ENCODE measurements around the gene BTD.

BTD gene

DNA sequence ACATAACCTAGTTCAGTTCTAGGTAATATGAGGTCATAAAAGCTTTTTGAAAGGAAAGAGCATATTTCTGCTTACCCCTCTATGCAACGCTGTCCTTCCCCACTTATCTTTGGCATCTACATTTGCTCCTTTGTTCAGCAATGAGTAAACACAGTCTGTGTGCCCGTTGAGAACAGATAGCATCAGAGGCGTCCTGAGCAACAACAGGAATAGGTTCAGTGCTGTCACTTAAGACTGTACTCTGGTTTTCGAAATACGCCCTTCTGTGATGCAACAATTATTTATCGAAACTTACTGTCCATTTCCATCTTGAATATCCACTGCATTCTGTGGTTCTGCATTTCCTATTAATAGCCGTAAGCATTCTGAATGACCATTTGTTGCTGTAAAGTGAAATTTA, 84.4 kb downstream of the BTD start:
- H3K23ac ChIP-seq (ENCODE audit: low read depth, low read length, poor library complexity), result no peak overlapping the region
- H2BK120ac ChIP-seq (ENCODE audit: low read depth, low read length), result no peak overlapping the region
- H3K27me3 ChIP-seq (ENCODE audit: control insufficient read depth in 3 of 3, insufficient read depth in 3 of 3, low read depth in 1 of 3, low read length in 3 of 3), result no peaks in the 10 kb centered on the region
- no peak for DNase-seq (ENCODE audit: low spot score)
- WGBS, 2 donors (ENCODE audit: extremely low coverage in 2 of 2, insufficient read length in 2 of 2, insufficient replicate concordance in 1 of 2), result no CpG with 5 or more reads among the region's 7 CpGs
- no peak overlapping the region for H3K27ac ChIP-seq (replicated peaks; ENCODE audit: low read length)
- H2BK12ac ChIP-seq (ENCODE audit: low read length), result no peak overlapping the region
- H2AK5ac ChIP-seq (ENCODE audit: low read depth, low read length), result no peak overlapping the region
- no peak overlapping the region for H3K18ac ChIP-seq (ENCODE audit: low read length)
- no peak overlapping the region for H2AFZ ChIP-seq (ENCODE audit: low read length)
- H3K4me2 ChIP-seq (ENCODE audit: insufficient read depth, low read length, poor library complexity, severe bottlenecking), result no peak overlapping the region
- no peak overlapping the region for H3K9ac ChIP-seq (ENCODE audit: low read depth, low read length, poor library complexity)
- H3K79me1 ChIP-seq (ENCODE audit: low read depth, low read length), result no peaks in the 10 kb centered on the region
- no peak overlapping the region for H3K4ac ChIP-seq (ENCODE audit: low read length)
- H4K91ac ChIP-seq (ENCODE audit: low read depth, low read length, poor library complexity), result no peak overlapping the region
- no peak overlapping the region for H2BK5ac ChIP-seq (ENCODE audit: low read length)
- H4K8ac ChIP-seq (ENCODE audit: low read depth, low read length), result no peak overlapping the region
- H3K4me3 ChIP-seq (ENCODE audit: low read length in 2 of 2), result no peak overlapping the region
- no peak overlapping the region for H2BK15ac ChIP-seq (ENCODE audit: low read length)
- no peak overlapping the region for H3K14ac ChIP-seq (ENCODE audit: low read length)
- H3K4me1 ChIP-seq (ENCODE audit: control insufficient read depth in 2 of 2, insufficient read depth in 1 of 2, low read depth in 1 of 2, low read length in 2 of 2), result no peaks in the 10 kb centered on the region
- peaks cover 8 to 88% of the 10 kb centered on the region in 2 donors for H3K36me3 ChIP-seq (replicated peaks in 1 of 2; ENCODE audit: control insufficient read depth in 2 of 2, insufficient read depth in 2 of 2, low read length in 2 of 2)
- no peaks in the 10 kb centered on the region for H3K9me3 ChIP-seq (replicated peaks in 1 of 2; ENCODE audit: control insufficient read depth in 2 of 2, insufficient read depth in 1 of 2, low read depth in 1 of 2, low read length in 2 of 2)

DNA sequence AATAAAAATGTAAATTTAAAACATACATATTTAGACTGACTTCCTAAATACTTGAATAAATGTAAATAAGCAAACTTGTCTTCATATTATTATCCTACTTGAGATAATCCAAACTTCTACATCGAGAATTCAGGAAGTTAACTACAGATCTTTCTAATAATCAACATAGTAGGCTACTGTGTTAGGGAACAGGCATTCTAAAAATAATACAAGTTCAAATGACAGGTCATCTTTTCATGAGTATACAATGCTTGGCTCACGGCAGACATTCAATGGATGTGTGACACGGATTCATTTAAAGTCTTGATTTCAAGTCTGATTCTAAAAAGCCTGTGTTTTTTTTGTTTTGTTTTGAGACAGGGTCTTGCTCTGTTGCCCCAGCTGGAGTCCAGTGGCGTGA, 88.7 kb downstream of the BTD start:
- Histone ChIP-seq H3K27ac (replicated peaks; ENCODE audit: low read length) (no peak overlapping the region), H3K79me1 (ENCODE audit: low read depth, low read length) (no peaks in the 10 kb centered on the region), H3K9ac (ENCODE audit: low read depth, low read length, poor library complexity) (no peak overlapping the region), H2BK15ac (ENCODE audit: low read length) (no peak overlapping the region), H2AK5ac (ENCODE audit: low read depth, low read length) (no peak overlapping the region), H3K4me3 (ENCODE audit: low read length in 2 of 2) (no peak overlapping the region), H3K4ac (ENCODE audit: low read length) (no peak overlapping the region), H3K9me3 (replicated peaks in 1 of 2; ENCODE audit: control insufficient read depth in 2 of 2, insufficient read depth in 1 of 2, low read depth in 1 of 2, low read length in 2 of 2) (no peaks in the 10 kb centered on the region), H3K36me3 (replicated peaks in 1 of 2; ENCODE audit: control insufficient read depth in 2 of 2, insufficient read depth in 2 of 2, low read length in 2 of 2) (peaks cover 4 to 81% of the 10 kb centered on the region in 2 donors), H2AFZ (ENCODE audit: low read length) (no peak overlapping the region), H4K8ac (ENCODE audit: low read depth, low read length) (no peak overlapping the region), H3K4me2 (ENCODE audit: insufficient read depth, low read length, poor library complexity, severe bottlenecking) (no peak overlapping the region), H2BK120ac (ENCODE audit: low read depth, low read length) (no peak overlapping the region), H2BK12ac (ENCODE audit: low read length) (no peak overlapping the region), H3K14ac (ENCODE audit: low read length) (no peak overlapping the region), H3K23ac (ENCODE audit: low read depth, low read length, poor library complexity) (no peak overlapping the region), H3K18ac (ENCODE audit: low read length) (no peak overlapping the region), H2BK5ac (ENCODE audit: low read length) (no peak overlapping the region), H4K91ac (ENCODE audit: low read depth, low read length, poor library complexity) (no peak overlapping the region), H3K27me3 (ENCODE audit: control insufficient read depth in 3 of 3, insufficient read depth in 3 of 3, low read depth in 1 of 3, low read length in 3 of 3) (no peaks in the 10 kb centered on the region), H3K4me1 (ENCODE audit: control insufficient read depth in 2 of 2, insufficient read depth in 1 of 2, low read depth in 1 of 2, low read length in 2 of 2) (peaks cover 0 to 2% of the 10 kb centered on the region in 2 donors)
- WGBS, 2 donors (ENCODE audit: extremely low coverage in 2 of 2, insufficient read length in 2 of 2, insufficient replicate concordance in 1 of 2), result no CpG with 5 or more reads among the region's 4 CpGs
- DNase-seq (ENCODE audit: low spot score), result no peak

DNA sequence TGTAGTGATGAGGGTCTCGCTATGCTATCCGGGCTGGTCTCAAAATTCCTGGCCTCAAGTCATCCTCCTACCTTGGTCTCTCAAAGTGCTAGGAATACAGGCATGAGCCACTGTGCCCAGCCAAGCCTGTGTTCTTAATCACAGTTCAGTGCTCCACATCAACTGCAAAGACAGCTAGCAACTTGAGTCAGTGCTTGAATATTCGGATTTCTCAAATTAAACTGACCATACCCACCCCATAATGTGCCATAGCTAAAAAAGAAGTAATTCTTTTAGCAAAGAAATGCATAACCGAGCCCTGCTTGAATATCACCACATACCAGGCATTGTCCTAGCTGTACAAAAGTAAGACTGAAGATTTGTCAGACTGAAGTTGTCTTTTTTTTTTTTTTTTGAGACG, 89.2 kb downstream of the BTD start:
- Histone ChIP-seq H2BK5ac (ENCODE audit: low read length) (no peak overlapping the region), H2AK5ac (ENCODE audit: low read depth, low read length) (no peak overlapping the region), H2BK12ac (ENCODE audit: low read length) (no peak overlapping the region), H3K27me3 (ENCODE audit: control insufficient read depth in 3 of 3, insufficient read depth in 3 of 3, low read depth in 1 of 3, low read length in 3 of 3) (no peaks in the 10 kb centered on the region), H3K4me1 (ENCODE audit: control insufficient read depth in 2 of 2, insufficient read depth in 1 of 2, low read depth in 1 of 2, low read length in 2 of 2) (peaks cover 0 to 2% of the 10 kb centered on the region in 2 donors), H2AFZ (ENCODE audit: low read length) (no peak overlapping the region), H3K18ac (ENCODE audit: low read length) (no peak overlapping the region), H2BK15ac (ENCODE audit: low read length) (no peak overlapping the region), H3K27ac (replicated peaks; ENCODE audit: low read length) (no peak overlapping the region), H3K36me3 (replicated peaks in 1 of 2; ENCODE audit: control insufficient read depth in 2 of 2, insufficient read depth in 2 of 2, low read length in 2 of 2) (peaks cover 4 to 75% of the 10 kb centered on the region in 2 donors), H3K23ac (ENCODE audit: low read depth, low read length, poor library complexity) (no peak overlapping the region), H2BK120ac (ENCODE audit: low read depth, low read length) (no peak overlapping the region), H3K4me3 (ENCODE audit: low read length in 2 of 2) (no peak overlapping the region), H3K9me3 (replicated peaks in 1 of 2; ENCODE audit: control insufficient read depth in 2 of 2, insufficient read depth in 1 of 2, low read depth in 1 of 2, low read length in 2 of 2) (no peaks in the 10 kb centered on the region), H3K4me2 (ENCODE audit: insufficient read depth, low read length, poor library complexity, severe bottlenecking) (no peak overlapping the region), H4K8ac (ENCODE audit: low read depth, low read length) (no peak overlapping the region), H3K79me1 (ENCODE audit: low read depth, low read length) (no peaks in the 10 kb centered on the region), H3K4ac (ENCODE audit: low read length) (no peak overlapping the region), H3K14ac (ENCODE audit: low read length) (no peak overlapping the region), H3K9ac (ENCODE audit: low read depth, low read length, poor library complexity) (no peak overlapping the region), H4K91ac (ENCODE audit: low read depth, low read length, poor library complexity) (no peak overlapping the region)
- WGBS, 2 donors (ENCODE audit: extremely low coverage in 2 of 2, insufficient read length in 2 of 2, insufficient replicate concordance in 1 of 2), result no CpG with 5 or more reads among the region's 5 CpGs
- DNase-seq (ENCODE audit: low spot score), result no peak

DNA sequence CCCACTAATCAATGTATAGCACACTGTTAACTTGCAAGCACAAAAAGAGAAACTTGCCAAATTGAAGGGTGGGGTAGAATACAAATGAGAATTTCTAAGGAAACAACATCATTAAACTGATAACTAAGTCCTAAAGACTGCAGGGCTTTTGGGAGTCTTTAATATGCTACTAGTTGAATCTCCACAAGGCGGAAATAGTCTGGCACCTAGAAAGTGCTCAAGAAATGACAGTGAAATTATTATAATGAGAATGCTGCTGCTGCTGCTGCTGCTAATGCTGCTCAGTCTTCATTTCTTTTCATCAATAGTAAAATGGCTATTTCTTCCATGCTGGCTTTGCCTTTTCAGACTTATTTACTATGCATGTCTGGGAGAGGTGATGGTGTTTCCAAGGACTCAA, 91.8 kb downstream of the BTD start:
- no peak overlapping the region for H2BK5ac ChIP-seq (ENCODE audit: low read length)
- H2BK120ac ChIP-seq (ENCODE audit: low read depth, low read length), result no peak overlapping the region
- no peak overlapping the region for H3K18ac ChIP-seq (ENCODE audit: low read length)
- no peak overlapping the region for H2BK15ac ChIP-seq (ENCODE audit: low read length)
- H3K9ac ChIP-seq (ENCODE audit: low read depth, low read length, poor library complexity), result no peak overlapping the region
- H3K27me3 ChIP-seq (ENCODE audit: control insufficient read depth in 3 of 3, insufficient read depth in 3 of 3, low read depth in 1 of 3, low read length in 3 of 3), result no peaks in the 10 kb centered on the region
- H3K4me2 ChIP-seq (ENCODE audit: insufficient read depth, low read length, poor library complexity, severe bottlenecking), result no peak overlapping the region
- no peak overlapping the region for H4K8ac ChIP-seq (ENCODE audit: low read depth, low read length)
- H3K14ac ChIP-seq (ENCODE audit: low read length), result no peak overlapping the region
- no CpG with 5 or more reads among the region's 1 CpG for WGBS, 2 donors (ENCODE audit: extremely low coverage in 2 of 2, insufficient read length in 2 of 2, insufficient replicate concordance in 1 of 2)
- no peak overlapping the region for H3K4me3 ChIP-seq (ENCODE audit: low read length in 2 of 2)
- H3K4me1 ChIP-seq (ENCODE audit: control insufficient read depth in 2 of 2, insufficient read depth in 1 of 2, low read depth in 1 of 2, low read length in 2 of 2), result peaks cover 0 to 2% of the 10 kb centered on the region in 2 donors
- H2BK12ac ChIP-seq (ENCODE audit: low read length), result no peak overlapping the region
- no peaks in the 10 kb centered on the region for H3K9me3 ChIP-seq (replicated peaks in 1 of 2; ENCODE audit: control insufficient read depth in 2 of 2, insufficient read depth in 1 of 2, low read depth in 1 of 2, low read length in 2 of 2)
- no peak overlapping the region for H3K23ac ChIP-seq (ENCODE audit: low read depth, low read length, poor library complexity)
- no peak for DNase-seq (ENCODE audit: low spot score)
- no peaks in the 10 kb centered on the region for H3K79me1 ChIP-seq (ENCODE audit: low read depth, low read length)
- peaks cover 2 to 58% of the 10 kb centered on the region in 2 donors for H3K36me3 ChIP-seq (replicated peaks in 1 of 2; ENCODE audit: control insufficient read depth in 2 of 2, insufficient read depth in 2 of 2, low read length in 2 of 2)
- no peak overlapping the region for H3K4ac ChIP-seq (ENCODE audit: low read length)
- no peak overlapping the region for H4K91ac ChIP-seq (ENCODE audit: low read depth, low read length, poor library complexity)
- no peak overlapping the region for H2AFZ ChIP-seq (ENCODE audit: low read length)
- H3K27ac ChIP-seq (replicated peaks; ENCODE audit: low read length), result no peak overlapping the region
- no peak overlapping the region for H2AK5ac ChIP-seq (ENCODE audit: low read depth, low read length)
